Stimulated activated CD4-positive, alpha-beta T cell treated with anti-CD3 and anti-CD28 coated beads, Interleukin-12 subunit alpha, Interleukin-12 subunit beta, amount 100 ng/mL, for 4 hours (primary cell): Measurements from ENCODE around the gene APOBEC3A.
"Not testable (repeated sequence)": the region's sequence is repeated elsewhere in the genome, so short reads cannot be mapped to it uniquely, and the experiment has no call there.

Experiments used
- DNase-seq: peaks from one replicate; pipeline ENCODE4 v3.0.0-alpha.2; 2020

The APOBEC3A gene

DNA sequence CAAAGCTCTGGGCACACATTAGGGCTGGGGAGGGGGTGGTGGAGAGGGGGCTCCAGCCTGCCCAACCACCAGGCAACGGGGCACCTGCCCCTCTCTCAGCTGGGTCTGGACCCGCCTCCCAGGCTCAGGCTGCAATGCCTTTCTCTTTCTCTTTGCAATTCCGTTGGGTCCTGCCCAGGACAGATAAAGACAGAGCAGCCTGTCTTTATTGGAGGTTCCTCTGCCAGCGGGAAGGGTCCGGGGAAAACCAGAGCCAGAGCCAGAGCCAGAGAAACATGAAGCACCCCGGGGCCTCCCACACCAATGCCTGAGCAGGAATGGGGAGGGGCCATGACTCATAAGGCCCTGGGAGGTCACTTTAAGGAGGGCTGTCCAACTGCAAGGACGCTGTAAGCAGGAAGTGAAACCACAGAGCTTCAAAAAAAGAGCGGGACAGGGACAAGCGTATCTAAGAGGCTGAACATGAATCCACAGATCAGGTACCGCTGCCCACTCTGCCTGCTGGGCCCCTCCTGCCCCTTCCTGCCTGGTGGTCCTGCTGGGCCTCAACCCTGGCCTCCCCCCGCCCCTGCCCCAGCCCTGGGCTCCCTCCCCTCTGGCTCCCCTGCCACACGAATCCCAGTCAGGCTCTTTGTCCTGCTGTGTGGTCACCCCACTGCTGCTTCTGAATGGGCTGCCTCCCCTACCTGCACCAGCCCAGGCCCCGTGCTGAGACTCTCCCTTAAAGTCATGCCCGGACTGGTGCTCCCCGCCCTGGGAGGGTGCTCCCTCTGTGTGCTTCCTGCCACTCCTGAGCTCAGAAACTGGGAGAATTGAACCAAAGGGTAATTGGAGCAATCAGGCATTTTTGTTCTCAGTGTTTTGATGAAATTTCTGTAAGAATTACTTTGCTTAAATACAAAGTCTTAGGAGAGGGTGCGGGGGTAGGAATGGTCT is 24.9 kb downstream of the APOBEC3A start, which contains the start of gene APOBEC3B:
TSS of gene APOBEC3B (plus strand) at position 356 of the 936 bp plus-strand sequence. CDS start at position 463, 107 bp downstream.
- DNase-seq = peak; percentile 34

DNA sequence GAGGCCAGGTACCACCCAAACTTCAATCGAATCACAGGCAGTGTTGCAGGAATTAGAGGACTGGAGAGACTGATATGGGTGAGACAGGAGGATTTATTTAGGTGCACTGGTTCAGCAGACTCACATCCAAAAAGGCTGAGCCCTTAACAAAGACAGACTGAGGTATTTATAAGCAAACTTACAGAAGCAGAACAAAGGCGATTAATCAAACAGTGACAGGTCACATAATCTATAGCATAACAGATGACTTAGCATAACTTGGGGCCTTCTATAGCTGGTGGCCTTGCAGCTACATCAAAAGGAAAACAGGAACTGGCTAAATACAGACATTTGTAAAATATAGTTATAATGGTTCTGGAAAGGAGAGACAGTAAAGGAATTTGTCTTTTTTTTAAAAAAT is 26.8 kb downstream of the APOBEC3A start:
- no peak for DNase-seq

DNA sequence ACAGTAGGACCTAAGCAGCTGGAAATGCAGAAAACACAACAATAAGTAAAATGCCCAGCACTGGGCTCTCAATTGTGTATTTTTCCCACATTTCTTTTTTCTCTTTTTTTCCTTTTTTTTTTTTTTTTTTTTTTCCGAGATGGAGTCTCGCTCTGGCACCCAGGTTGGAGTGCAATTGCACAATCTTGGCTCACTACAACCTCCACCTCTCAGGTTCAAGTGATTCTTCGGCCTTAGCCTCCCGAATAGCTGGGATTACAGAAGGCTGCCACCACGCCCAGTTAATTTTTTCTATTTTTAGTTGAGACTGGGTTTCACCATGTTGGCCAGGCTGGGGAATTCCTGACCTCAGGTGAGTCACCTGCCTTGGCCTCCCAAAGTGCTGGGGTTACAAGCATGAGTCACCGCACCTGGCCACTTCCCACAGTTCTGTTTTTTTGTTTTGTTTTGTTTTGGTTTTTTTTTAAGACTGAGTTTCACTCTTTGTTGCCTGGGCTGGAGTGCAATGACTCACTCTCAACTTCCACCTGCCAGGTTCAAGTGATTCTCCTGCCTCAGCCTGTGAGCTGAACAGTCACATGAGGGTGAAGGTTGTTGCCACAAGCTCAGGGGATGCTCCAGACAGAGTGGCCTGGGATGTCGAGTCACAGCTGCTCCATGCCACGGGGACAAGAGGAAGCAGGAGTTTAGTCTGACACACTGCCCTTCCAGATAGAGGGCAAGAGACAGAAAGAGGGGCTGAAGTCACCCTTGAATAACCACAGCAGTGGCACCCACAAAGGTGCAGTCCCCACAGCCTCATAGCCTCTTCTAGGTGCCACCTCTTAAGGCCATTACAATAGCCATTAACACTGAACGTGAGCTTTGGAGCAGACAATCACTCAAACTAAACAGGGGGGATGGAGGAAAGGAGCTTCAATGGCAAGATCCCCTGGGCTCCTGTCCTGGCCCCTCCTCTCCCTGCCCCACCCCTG is 27.7 kb downstream of the APOBEC3A start:
- DNase-seq = peak; percentile 72

DNA sequence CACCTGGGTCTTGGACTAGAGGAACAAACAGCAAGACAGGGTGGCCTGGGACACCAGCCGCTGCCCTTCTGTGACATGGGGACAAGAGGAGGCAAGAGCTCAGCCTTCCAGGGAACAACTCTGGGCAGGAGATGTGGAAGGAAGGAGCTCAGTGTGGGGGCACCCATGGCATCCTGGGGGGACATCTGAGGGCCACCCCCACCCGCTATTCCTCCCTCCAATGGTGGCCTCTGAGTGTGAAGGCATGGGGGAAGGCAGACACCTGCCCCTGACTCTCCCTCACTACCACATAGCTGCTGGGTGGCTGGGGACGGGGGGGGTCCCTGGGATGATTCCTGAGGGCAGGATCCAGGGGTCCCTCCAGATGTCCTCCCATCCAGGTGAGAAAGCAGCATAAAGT is 29.2 kb downstream of the APOBEC3A start:
- DNase-seq = no peak

DNA sequence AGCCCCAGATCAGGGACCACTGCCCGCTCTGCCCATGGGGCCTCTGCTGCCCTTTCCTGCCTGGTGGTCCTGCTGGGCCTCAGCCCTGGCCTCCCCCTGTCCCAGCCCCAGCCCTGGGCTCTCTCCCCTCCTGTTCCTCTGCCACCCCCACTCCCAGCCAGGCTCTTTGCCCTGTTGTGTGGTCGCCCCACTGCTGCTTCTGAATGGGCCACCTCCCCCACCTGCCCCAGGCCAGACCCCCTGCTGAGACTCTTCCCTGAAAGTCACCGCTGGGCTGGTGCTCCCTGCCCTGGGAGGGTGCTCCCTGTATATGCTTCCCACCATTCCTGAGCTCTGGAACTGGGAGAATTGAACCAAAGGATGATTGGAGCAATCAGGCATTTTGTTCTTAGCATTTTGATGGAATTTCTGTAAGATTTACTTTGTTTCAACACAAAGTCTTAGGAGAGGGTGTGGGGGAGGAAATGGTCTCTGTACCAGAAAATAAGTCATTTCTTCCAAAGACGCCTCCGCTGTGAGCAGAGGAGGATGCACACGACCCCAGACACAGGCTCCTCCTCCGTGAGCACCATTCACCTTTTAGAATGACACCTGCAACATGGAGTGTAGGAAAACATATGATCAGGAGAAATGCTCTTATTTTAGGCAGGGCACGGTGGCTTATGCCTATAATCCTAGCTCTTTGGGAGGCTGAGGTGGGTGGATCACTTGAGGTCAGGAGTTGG is 29.9 kb downstream of the APOBEC3A start:
- DNase-seq = no peak

DNA sequence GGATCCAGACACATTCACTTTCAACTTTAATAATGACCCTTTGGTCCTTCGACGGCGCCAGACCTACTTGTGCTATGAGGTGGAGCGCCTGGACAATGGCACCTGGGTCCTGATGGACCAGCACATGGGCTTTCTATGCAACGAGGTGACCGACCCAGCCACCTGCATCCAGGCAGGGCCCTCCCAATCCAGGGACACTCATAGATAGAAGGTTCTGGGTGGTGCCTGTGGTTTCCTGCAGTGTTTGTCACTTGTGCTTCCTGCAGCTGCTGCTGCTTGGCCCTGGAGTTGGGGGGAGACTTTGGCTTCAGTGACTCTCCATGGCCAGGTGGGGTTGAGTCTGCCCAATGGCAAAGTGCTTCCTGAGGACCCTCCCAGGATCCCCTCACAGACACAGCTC is 32.1 kb downstream of the APOBEC3A start:
- no peak for DNase-seq

DNA sequence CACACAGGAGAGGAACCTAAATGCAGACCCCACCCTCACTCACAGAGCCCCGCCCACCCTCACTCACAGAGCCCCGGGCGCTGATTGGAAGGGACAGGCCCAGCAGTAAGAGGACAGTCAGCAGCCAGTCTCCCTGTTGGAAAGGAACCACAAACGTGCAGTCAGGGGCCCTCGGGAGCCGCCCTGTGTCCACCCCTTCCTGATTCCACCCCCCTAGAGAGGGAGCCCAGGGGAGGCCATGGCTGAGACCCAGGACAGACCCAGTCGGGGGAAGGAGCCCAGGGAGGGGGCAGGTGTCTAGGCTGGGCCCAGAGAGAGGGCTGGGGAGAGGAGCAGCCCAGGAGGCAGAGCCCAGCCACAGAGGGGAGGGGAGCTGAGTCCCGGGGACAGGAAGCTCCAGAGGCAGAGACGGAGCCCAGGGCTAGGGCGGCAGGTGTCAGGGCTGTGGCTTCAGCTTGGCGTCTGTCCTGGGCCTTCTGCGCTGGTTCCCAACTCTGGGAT is 35.5 kb downstream of the APOBEC3A start:
- DNase-seq = peak; percentile 23

DNA sequence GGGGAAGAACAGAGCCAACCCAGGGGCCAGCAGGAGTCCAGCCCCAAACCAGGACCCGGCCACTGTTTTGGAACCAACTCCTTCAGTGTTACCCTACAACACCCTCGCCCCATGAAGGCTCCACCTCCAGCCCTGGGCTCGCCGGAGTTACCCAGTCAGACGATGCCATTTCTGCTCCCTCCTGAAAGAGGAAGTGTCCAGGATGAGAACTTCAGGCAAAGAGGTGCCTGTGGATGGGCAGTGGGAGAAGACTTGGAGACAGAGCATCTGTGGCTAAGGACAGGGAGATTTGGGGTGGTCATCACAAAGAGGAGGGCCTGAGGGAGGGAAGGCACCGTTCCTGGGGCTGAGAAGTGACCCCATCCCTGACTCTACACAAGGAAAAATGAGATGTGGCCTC is 38.7 kb downstream of the APOBEC3A start:
- no peak for DNase-seq

DNA sequence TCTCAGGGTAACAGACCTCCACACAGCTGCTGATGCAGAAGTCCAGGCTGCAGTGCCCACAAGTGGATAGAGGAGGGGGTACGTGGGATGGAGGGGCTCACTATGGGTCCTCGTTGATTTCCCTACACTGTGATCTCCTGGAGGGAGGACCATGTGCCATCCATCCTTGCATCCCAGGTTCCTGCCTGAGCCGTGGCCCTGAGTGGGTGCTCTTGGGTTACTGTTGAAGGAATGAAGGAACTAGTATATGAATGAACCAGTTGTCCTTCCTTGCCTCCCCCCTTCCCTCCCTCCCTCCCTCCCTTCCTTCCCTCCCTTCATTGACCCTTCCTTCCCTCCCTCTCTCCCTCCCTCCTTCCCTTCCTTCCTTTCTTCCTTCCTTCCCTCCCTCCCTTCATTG is 40.1 kb downstream of the APOBEC3A start:
- DNase-seq = no peak

DNA sequence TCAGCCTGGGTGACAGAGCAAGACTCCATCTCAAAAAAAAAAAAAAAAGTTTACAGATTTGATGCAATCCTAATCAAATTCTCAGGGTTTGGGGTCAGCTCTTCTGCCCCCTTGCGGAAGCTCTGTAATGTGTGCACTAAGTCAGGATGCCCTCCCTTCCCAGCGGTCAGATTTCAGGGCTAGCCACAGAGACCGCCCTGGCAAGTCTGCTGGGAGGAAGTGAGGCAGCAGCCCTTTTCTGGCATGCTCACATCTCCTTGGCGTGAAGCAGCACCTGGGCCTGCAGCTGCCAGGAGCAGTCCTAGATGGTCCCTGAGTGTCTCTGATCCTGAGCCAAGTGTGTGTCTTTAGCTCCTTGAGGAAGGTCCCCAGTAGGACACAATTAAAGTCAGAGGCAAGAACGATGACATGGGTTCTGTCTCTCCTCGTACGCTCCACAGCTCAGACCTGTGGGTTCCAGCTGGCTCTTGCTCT is 45.8 kb downstream of the APOBEC3A start:
- peak; percentile 60 for DNase-seq

DNA sequence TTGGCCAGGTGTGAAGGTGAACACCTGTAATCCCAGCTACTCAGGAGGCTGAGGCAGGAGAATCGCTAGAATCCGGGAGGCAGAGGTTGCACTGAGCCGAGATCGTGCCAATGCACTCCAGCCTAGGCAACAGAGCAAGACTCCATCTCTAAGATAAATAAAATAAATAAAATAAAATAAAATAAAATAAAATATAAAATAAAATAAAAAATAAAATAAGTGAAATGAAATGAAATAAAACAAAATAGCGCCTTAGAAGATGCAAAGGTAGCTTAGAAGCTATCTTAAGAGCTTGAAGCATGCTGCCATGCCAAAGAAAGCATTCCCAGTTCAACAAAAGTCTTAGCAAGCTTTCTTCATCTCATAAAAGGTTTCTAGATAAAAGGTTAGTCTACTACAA is 49.8 kb downstream of the APOBEC3A start:
- DNase-seq = no peak

DNA sequence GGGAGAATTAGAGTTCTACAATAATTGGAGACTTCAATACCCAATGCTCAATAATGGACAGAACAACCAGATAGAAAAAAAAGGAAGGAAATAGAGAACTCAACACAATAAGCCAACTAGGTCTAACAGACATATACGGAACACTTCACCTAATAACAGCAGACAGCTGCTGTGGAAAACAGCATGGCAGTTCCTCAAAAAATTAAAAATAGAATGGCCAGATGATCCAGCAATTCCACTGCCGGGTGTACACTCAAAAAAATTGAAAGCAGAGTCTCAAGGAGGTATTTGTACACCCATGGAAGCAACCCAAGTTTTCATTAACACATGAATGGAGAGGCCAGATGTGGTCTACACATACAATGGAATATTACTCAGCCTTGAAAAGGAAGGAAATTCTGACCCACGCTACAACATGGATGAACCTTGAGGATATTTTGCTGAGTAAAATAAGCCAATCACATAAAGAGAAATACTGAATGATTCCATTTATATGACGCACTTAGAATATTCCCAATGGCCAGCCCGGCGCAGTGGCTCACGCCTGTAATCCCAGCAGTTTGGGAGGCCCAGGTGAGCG is 51.0 kb downstream of the APOBEC3A start:
- not testable (repeated sequence) for DNase-seq

DNA sequence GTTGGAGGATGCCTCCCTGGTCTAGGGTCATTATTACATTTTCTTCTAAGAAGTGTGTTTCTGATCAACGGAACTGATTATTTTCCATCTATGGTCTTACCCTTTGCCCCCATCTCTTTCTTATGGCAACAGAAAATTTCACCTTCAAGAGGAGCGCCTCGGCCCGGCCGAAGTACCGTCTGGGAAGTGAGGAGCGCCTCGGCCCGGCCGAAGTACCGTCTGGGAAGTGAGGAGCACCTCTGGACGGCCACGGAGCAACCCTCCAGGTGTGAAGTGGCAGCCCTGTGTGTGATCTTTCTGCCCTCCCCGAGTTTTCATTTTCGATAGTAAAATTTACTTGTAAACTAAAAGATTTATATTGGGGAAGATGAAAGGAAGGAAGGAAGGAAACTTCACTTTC is 53.5 kb downstream of the APOBEC3A start:
- no peak for DNase-seq
